ENCODE data around the gene FCSK. TPM values are rescaled to one million over a fixed set of nuclear protein-coding genes. Genes with fewer than 3 reads are reported as not detected.

FCSK gene
- total and polyA plus RNA-seq, 7 donors, result 4.9 to 11.0 (median 8.0) TPM

DNA sequence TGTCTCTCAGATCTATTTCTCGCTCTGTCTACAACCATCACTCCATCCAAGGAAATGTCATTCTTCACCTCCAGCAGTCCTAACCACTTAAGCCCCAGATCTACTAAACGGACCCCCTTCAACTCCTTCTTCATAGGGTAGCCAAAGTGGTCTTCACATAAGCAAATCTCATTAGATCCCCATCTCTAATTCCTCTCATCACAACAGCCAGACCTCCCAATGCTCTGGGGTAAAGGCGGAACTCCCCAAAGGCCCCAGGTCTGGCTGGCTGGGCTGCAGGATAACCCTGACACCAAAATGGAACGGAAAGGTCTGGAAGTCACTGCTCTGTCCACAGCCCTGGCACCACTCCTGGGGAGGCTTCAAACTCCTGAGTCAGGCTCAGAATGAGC lies 26.6 kb upstream of the FCSK start:
- intact Hi-C loops (cut with DNase I), result loop anchor here in 1 of 2 donors (5.0 kb wide), 1 partner anchor 35 kb away; no protein-coding TSS in a partner anchor
- no peak overlapping the region for H3K4me3 ChIP-seq
- no peaks in the 10 kb centered on the region for H3K9me3 ChIP-seq
- peak overlapping the region; percentile 95 for H3K27ac ChIP-seq
- DNase-seq (no peak), ATAC-seq (no peak)
- TF ChIP-seq, protein P1, sequence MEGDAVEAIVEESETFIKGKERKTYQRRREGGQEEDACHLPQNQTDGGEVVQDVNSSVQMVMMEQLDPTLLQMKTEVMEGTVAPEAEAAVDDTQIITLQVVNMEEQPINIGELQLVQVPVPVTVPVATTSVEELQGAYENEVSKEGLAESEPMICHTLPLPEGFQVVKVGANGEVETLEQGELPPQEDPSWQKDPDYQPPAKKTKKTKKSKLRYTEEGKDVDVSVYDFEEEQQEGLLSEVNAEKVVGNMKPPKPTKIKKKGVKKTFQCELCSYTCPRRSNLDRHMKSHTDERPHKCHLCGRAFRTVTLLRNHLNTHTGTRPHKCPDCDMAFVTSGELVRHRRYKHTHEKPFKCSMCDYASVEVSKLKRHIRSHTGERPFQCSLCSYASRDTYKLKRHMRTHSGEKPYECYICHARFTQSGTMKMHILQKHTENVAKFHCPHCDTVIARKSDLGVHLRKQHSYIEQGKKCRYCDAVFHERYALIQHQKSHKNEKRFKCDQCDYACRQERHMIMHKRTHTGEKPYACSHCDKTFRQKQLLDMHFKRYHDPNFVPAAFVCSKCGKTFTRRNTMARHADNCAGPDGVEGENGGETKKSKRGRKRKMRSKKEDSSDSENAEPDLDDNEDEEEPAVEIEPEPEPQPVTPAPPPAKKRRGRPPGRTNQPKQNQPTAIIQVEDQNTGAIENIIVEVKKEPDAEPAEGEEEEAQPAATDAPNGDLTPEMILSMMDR (IDR thresholded peaks at IDR 0.05), result no peak
- peaks cover 0 to 3% of the 10 kb centered on the region in 2 donors for H3K36me3 ChIP-seq (ENCODE audit: insufficient read depth in 1 of 2, low read depth in 1 of 2)
- H3K27me3 ChIP-seq (ENCODE audit: insufficient read depth in 3 of 3, low read length in 2 of 3), result no peaks in the 10 kb centered on the region
- peaks cover 72% of the 10 kb centered on the region for H3K4me1 ChIP-seq
- 23 to 32% (median 27%) methylated on average over 4 of the region's 4 CpGs for WGBS, 3 donors

DNA sequence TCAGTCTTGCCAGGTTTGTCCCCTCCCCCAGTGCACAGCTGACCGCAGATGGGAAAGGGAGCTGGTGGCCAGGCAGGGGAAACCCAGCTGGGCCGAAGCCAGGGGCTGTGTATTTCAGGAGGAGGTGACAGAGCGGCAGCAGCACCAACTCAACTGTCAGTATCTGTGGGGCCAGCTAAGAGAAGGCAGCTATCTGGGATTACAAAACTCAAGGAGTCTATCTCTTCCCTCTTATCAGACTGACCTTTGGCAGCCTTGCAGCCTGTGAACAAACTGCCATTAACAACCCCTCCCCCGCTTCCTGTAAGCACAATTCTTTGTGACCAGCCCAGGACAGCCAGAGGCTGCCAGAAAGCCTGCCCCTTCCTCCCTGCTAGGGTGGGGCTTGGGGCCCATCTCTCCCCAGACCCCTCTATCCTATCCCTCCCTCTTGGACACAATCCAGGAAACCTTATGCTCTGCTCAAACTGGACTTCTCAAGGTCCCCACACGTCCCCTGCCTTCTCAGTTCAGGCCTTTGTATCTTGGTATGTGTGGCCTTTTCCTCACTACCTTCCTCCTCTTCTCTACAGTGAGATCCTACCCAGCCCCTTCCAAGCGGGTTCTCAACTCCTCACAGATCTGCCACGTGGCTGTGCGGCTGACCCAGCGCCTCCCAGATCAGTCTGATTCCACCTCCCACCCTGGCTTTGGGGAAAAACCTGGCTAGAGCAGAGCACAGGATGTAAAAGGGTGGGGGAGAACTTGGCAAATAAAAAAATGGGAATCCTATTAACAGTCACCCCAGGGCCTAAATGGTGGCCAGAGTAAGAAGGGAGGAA lies 26.0 kb upstream of the FCSK start:
- TF ChIP-seq, protein P1 (IDR thresholded peaks at IDR 0.05), result no peak
- intact Hi-C loops (cut with DNase I), result loop anchor here in 1 of 2 donors (5.0 kb wide), 1 partner anchor 36 kb away; no protein-coding TSS in a partner anchor
- ATAC-seq (peak; percentile 94 to 95 (median 95)), DNase-seq (peak; percentile 97 to 99)
- 9 to 16% (median 10%) methylated on average over 9 of the region's 9 CpGs for WGBS, 3 donors
- Histone ChIP-seq H3K9me3 (no peaks in the 10 kb centered on the region), H3K4me3 (peak overlapping the region; percentile 29), H3K27me3 (ENCODE audit: insufficient read depth in 3 of 3, low read length in 2 of 3) (no peaks in the 10 kb centered on the region), H3K4me1 (peaks cover 72% of the 10 kb centered on the region), H3K27ac (peak overlapping the region; percentile 95), H3K36me3 (ENCODE audit: insufficient read depth in 1 of 2, low read depth in 1 of 2) (peaks cover 0 to 3% of the 10 kb centered on the region in 2 donors)

DNA sequence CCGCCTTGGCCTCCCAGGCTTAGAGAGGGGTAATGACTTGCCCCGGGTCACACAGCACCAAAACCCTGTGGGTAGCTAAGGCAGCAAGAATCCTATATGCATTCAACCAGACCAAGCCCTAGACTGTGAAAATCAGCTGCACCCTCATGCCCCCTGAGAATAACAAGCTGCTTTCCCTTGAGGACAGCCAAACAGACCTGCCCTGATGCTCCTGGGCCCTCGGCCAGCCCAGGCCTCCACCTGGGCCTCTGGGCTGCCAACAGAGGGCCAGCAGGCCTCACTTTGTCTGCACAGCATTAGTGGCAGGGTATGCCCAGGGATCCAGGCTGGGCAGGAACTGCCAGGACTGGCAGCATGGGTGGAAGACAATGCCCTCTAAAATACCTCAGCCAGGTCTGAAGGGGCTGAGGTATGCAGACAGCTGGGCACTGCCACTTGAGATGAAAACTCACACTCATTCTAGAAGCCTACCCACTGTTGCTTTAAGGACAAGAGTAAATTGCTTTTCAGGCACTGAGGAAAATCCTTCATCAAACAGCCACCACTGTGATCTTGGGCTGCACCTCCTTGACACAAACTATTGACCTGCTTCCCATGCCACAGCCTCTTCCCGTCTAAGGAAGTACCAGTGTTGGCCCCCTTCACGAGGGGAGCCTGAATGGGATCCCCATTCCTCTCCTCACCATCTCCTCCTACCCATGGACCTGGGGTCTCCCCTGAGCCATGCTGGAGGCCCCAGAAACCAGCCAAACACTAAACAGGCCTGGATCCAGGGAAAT lies 24.3 kb upstream of the FCSK start:
- DNase-seq, result no peak
- 52 to 63% (median 55%) methylated on average over 5 of the region's 5 CpGs for WGBS, 3 donors
- Histone ChIP-seq H3K9me3 (no peaks in the 10 kb centered on the region), H3K36me3 (ENCODE audit: insufficient read depth in 1 of 2, low read depth in 1 of 2) (no peaks in the 10 kb centered on the region), H3K27me3 (ENCODE audit: insufficient read depth in 3 of 3, low read length in 2 of 3) (no peaks in the 10 kb centered on the region), H3K4me3 (no peak overlapping the region), H3K27ac (peak overlapping the region; percentile 95), H3K4me1 (peaks cover 82% of the 10 kb centered on the region)
- intact Hi-C loops (cut with DNase I), result loop anchor here (5.0 kb wide), 2 partner anchors 37 to 38 kb away; no protein-coding TSS in a partner anchor
- TF ChIP-seq, protein P1 (IDR thresholded peaks at IDR 0.05), result no peak
- peak in 1 of 4 donors; percentile 22 for ATAC-seq

DNA sequence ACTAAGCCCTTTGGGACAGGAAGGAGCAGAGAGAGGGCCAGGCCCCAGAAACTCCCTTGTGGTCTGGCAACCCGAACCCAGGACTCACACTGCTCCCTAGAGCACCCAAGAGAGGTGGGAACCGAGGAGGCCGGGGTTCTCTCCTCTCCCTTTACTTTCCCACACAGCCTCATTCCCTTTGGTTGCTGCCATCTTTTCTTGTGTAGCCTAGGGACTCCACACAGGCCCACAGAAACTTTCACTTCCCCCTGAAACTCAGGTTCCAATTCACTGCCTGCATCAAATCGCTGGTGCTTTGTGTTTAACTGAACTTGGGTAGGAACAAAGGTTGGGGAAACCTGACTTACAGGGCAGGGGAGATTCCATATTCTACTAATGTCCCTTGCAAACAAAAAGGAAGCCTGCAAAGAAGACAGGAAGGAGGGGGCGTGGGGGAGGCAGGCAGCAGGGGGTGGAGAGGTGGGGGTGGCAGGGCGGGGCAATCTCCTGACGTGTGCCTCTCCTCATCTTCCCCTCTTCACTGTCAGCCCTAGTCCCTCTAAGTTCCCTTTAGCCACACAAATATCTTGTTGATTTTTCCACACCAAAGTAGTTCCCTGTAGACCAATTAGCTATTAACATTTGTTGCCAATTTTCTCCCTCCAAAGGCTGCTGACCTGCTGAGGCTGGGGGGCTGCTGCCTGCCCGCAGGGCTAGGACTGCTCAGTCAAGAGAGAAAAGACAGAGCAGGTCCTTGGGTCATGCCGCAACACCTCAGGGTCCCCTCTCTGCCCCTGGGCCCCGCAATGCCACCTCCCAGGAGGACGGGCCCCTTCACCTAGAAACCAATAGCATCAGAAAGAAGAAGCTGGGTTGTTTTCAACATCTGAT lies 23.5 kb upstream of the FCSK start:
- 58 to 67% (median 67%) methylated on average over 11 of the region's 11 CpGs for WGBS, 3 donors
- H3K27me3 ChIP-seq (ENCODE audit: insufficient read depth in 3 of 3, low read length in 2 of 3), result no peaks in the 10 kb centered on the region
- ATAC-seq (no peak), DNase-seq (no peak)
- no peaks in the 10 kb centered on the region for H3K9me3 ChIP-seq
- H3K36me3 ChIP-seq (ENCODE audit: insufficient read depth in 1 of 2, low read depth in 1 of 2), result no peaks in the 10 kb centered on the region
- peak overlapping the region; percentile 95 for H3K27ac ChIP-seq
- intact Hi-C loops (cut with DNase I), result loop anchor here in 1 of 2 donors (5.0 kb wide), 2 partner anchors 36 to 39 kb away; no protein-coding TSS in a partner anchor
- H3K4me3 ChIP-seq, result no peak overlapping the region
- peaks cover 79% of the 10 kb centered on the region for H3K4me1 ChIP-seq
- TF ChIP-seq, protein P1 (IDR thresholded peaks at IDR 0.05), result no peak
